OCI-M2 (cell line): ENCODE data around the gene UNC5A.

Experiments
- DNase-seq: peaks from one replicate; lab custom pipeline; 2025; ENCODE audit not compliant: unreplicated experiment; lab: John Stamatoyannopoulos, UW

The UNC5A gene

GRCh38 chr5:176799488-176799887, 10.9 kb upstream of the UNC5A start:
- DNase-seq = no peak

- no peak for DNase-seq
Observed at GRCh38 chr5:176800024-176800423, 10.3 kb upstream of the UNC5A start.

GRCh38 chr5:176802116-176802784, 8.1 kb upstream of the UNC5A start:
- no peak for DNase-seq

- DNase-seq = no peak
Observed at GRCh38 chr5:176803068-176803942, 7.1 kb upstream of the UNC5A start.

- no peak for DNase-seq
Observed at GRCh38 chr5:176803943-176804498, 6.3 kb upstream of the UNC5A start.

GRCh38 chr5:176806137-176806536, 4.2 kb upstream of the UNC5A start:
- DNase-seq = no peak

- no peak for DNase-seq
Observed at GRCh38 chr5:176809544-176810080, 747 bp upstream of the UNC5A start.

- DNase-seq = no peak
Observed at GRCh38 chr5:176810687-176811501, 535 bp downstream of the UNC5A start.

GRCh38 chr5:176812269-176813259, 2.2 kb downstream of the UNC5A start:
- DNase-seq = no peak

- DNase-seq = no peak
Observed at GRCh38 chr5:176813587-176814312, 3.4 kb downstream of the UNC5A start.

GRCh38 chr5:176814313-176814685, 3.9 kb downstream of the UNC5A start:
- DNase-seq = no peak

GRCh38 chr5:176814836-176815438, 4.6 kb downstream of the UNC5A start:
- no peak for DNase-seq

- no peak for DNase-seq
Observed at GRCh38 chr5:176816043-176816745, 5.8 kb downstream of the UNC5A start.

- DNase-seq = no peak
Observed at GRCh38 chr5:176816791-176817347, 6.5 kb downstream of the UNC5A start.

GRCh38 chr5:176817369-176817840, 7.0 kb downstream of the UNC5A start:
- DNase-seq = no peak

GRCh38 chr5:176817841-176818377, 7.5 kb downstream of the UNC5A start:
- DNase-seq = no peak

GRCh38 chr5:176818391-176819098, 8.2 kb downstream of the UNC5A start:
- DNase-seq = no peak
